HG02938 (cell line): ENCODE results near the gene SUPT5H.

Experiments used
- ATAC-seq: cut with Tn5 transposase; IDR thresholded peaks from one replicate; pipeline ENCODE4 v1.9.1; 2021; ENCODE audit warnings: mild to moderate bottlenecking, moderate library complexity; ENCODE audit not compliant: unreplicated experiment

SUPT5H gene

GRCh38 chr19:39518458-39518857 lies 73.1 kb downstream of the SUPT5H start:
- no peak for ATAC-seq

- no peak for ATAC-seq
Observed at GRCh38 chr19:39518975-39519374, 73.6 kb downstream of the SUPT5H start.

DNA sequence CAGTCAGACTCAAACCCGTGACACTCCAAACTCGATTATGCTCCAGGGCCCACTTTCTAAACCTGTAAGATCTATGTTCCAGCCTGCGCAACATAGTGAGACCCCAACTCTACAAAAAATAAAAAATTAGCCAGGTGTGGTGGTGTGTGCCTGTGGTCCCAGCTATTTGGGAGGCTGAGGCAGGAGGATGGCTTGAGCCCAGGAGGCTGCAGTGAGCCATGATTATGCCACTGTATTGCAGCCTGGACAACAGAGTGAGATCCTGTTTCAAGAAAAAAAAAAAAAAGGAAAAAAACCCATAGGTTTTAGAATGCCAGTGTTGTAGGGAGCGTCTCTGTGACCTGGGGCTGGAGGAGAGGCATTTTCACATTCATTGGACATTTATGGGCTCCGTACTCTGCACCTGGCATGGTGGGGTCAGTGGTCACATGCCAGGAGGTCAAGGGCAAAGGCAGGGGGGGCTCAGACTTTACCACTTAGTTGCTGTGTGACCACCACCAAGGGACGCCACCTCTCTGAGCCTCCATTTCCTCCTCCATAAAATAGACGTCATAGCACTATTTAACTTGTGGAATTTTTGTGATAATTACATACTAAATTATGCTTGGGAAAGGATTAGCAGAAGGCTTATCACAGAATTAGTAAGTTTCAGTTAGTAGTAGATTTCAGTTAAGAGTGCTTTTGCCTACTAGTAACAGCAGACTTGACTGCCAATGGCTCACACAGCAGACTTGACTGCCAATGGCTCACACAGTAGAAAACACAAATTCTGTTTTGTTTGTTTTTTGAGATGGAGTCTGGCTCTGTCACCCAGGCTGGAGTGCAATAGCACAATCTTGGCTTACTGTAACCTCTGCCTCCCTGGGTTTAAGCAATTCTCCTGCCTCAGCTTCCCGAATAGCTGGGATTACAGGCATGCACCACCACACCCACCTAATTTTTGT lies 75.4 kb downstream of the SUPT5H start:
- no peak for ATAC-seq

- no peak for ATAC-seq
Observed at GRCh38 chr19:39524495-39524894, 79.1 kb downstream of the SUPT5H start.

- ATAC-seq: no peak
Observed at GRCh38 chr19:39525205-39525604, 79.8 kb downstream of the SUPT5H start.
